Activated B cell treated with CpG ODN at 0.5 μM for 24 hours (primary cell): ENCODE measurements around the gene ARHGAP35. TPM values are rescaled to one million over a fixed set of nuclear protein-coding genes. Genes with fewer than 3 reads are reported as not detected.
"Not testable (repeated sequence)": the region's sequence is repeated elsewhere in the genome, so short reads cannot be mapped to it uniquely, and the experiment has no call there.

Source experiments
- ATAC-seq: fragments of 200-7000 bp; cut with Tn5 transposase; one replicate; pipeline ENCODE4 v1.10.0; 2021; ENCODE audit warnings: low read depth, mild to moderate bottlenecking, moderate library complexity
- CTCF ChIA-PET: fragments of 350-600 bp; sonication (Branson Sonifier 250); formaldehyde crosslinking; loops from one replicate; lab custom pipeline; 2021; ENCODE audit warnings: antibody characterized with exemption; lab: Charles Lee
- POLR2A ChIA-PET: fragments of 350-600 bp; sonication (Branson Sonifier 250); formaldehyde crosslinking; loops from one replicate; lab custom pipeline; 2021; ENCODE audit warnings: antibody characterized with exemption; lab: Charles Lee
- DNase-seq: peaks from one replicate; pipeline ENCODE4 v3.0.0; 2022
- H3K27ac Mint-ChIP-seq: one replicate; pipeline ENCODE4 v1.8.0; 2020; ENCODE audit warnings: mixed read lengths
- H3K27me3 Mint-ChIP-seq: one replicate; pipeline ENCODE4 v1.8.0; 2021; ENCODE audit warnings: mixed read lengths
- H3K36me3 Mint-ChIP-seq: one replicate; pipeline ENCODE4 v1.8.0; 2021; ENCODE audit warnings: low read depth, mixed read lengths
- H3K4me1 Mint-ChIP-seq: one replicate; pipeline ENCODE4 v1.8.0; 2021; ENCODE audit warnings: mixed read lengths
- H3K4me3 Mint-ChIP-seq: one replicate; pipeline ENCODE4 v1.8.0; 2020; ENCODE audit warnings: mild to moderate bottlenecking, mixed read lengths
- H3K9me3 Mint-ChIP-seq: one replicate; pipeline ENCODE4 v1.8.0; 2020; ENCODE audit warnings: mixed read lengths
- CTCF ChIP-seq: fragments of 200-600 bp; IDR thresholded peaks from one replicate; pipeline ENCODE4 v1.8.0; 2022; ENCODE audit warnings: antibody characterized with exemption, mild to moderate bottlenecking
- intact Hi-C: fragments of 100-400 bp; cut with micrococcal nuclease; formaldehyde crosslinking; loops from one replicate; pipeline ENCODE4 v1.15.1; 2024
- total RNA-seq: library from RNA; stranded (reverse); gene quantifications from 2 replicates; pipeline ENCODE4 v1.2.3, GENCODE V29; 2022

ARHGAP35 gene
- total RNA-seq, 1 donor from 2014 or later, result 25.6 TPM

GRCh38 chr19:46818812-46819211 is 42.0 kb upstream of the ARHGAP35 start:
- Mint-ChIP-seq H3K36me3 (no peaks in the 10 kb centered on the region), H3K9me3 (no peaks in the 10 kb centered on the region), H3K27ac (no peak overlapping the region), H3K4me1 (peaks cover 42% of the 10 kb centered on the region), H3K27me3 (no peaks in the 10 kb centered on the region), H3K4me3 (no peak overlapping the region)
- no peak for TF ChIP-seq CTCF
- ATAC-seq (no peak), DNase-seq (no peak)
- ChIA-PET CTCF (no interaction called here), POLR2A (no interaction called here)
- intact Hi-C loops, result no loop called here

GRCh38 chr19:46821512-46822409 is 39.0 kb upstream of the ARHGAP35 start:
- peak; percentile 71 for ATAC-seq
- no peak for TF ChIP-seq CTCF

GRCh38 chr19:46822410-46822787 is 38.4 kb upstream of the ARHGAP35 start:
- H3K4me1 Mint-ChIP-seq, result peaks cover 61% of the 10 kb centered on the region
- peak overlapping the region; percentile 90 for H3K27ac Mint-ChIP-seq
- POLR2A ChIA-PET, result interaction anchor here (1.0 to 7.1 kb wide), 7 partner anchors 7 to 527 kb away, joined by 3 to 242 read pairs (median 9); partner anchors contain the start of genes CALM3, DHX34 and SLC1A5
- H3K9me3 Mint-ChIP-seq, H3K36me3 Mint-ChIP-seq, H3K27me3 Mint-ChIP-seq, ATAC-seq, intact Hi-C loops, DNase-seq: not testable (repeated sequence)
- CTCF ChIA-PET, result interaction anchor here (1.1 to 2.0 kb wide), 4 partner anchors 18 to 93 kb away, joined by 3 to 14 read pairs (median 6); no protein-coding TSS in a partner anchor
- peak overlapping the region; percentile 48 for H3K4me3 Mint-ChIP-seq

More at GRCh38 chr19:46821512-46822409, 39.0 kb upstream of the ARHGAP35 start:
- peak; percentile 54 for DNase-seq
- Mint-ChIP-seq H3K27me3 (no peaks in the 10 kb centered on the region), H3K4me3 (peak overlapping the region; percentile 48), H3K4me1 (peaks cover 61% of the 10 kb centered on the region), H3K36me3 (no peaks in the 10 kb centered on the region), H3K27ac (peak overlapping the region; percentile 90), H3K9me3 (peaks cover 2% of the 10 kb centered on the region)
- ChIA-PET CTCF (interaction anchor here (1.1 to 2.0 kb wide), 6 partner anchors 10 to 93 kb away, joined by 3 to 14 read pairs (median 4); no protein-coding TSS in a partner anchor), POLR2A (interaction anchor here (0.6 to 7.1 kb wide), 13 partner anchors 8 to 528 kb away, joined by 3 to 242 read pairs (median 4); partner anchors contain the start of genes CALM3, CCDC9, DHX34 and SLC1A5)
- intact Hi-C loops, result loop anchor here (1.0 kb wide), 1 partner anchor 33 kb away; the partner anchor contains the start of gene SLC1A5

- intact Hi-C loops, result no loop called here
- Mint-ChIP-seq H3K27me3 (no peaks in the 10 kb centered on the region), H3K4me3 (peak overlapping the region; percentile 15), H3K36me3 (no peaks in the 10 kb centered on the region), H3K27ac (peak overlapping the region; percentile 50), H3K9me3 (peaks cover 2% of the 10 kb centered on the region), H3K4me1 (peaks cover 61% of the 10 kb centered on the region)
- ChIA-PET POLR2A (interaction anchor here (0.6 to 7.1 kb wide), 5 partner anchors 11 to 204 kb away, joined by 3 to 242 read pairs (median 11); partner anchors contain the start of gene SLC1A5), CTCF (interaction anchor here (0.6 to 2.0 kb wide), 3 partner anchors 18 to 404 kb away, joined by 3 to 14 read pairs (median 5); no protein-coding TSS in a partner anchor)
- DNase-seq, result no peak
- ATAC-seq, result no peak
- no peak for TF ChIP-seq CTCF
Observed at GRCh38 chr19:46823049-46823448, 37.7 kb upstream of the ARHGAP35 start.

- Mint-ChIP-seq H3K27me3 (no peaks in the 10 kb centered on the region), H3K4me3 (peak overlapping the region; percentile 69), H3K36me3 (no peaks in the 10 kb centered on the region), H3K27ac (peak overlapping the region; percentile 93), H3K4me1 (peaks cover 49% of the 10 kb centered on the region), H3K9me3 (peaks cover 2% of the 10 kb centered on the region)
- ATAC-seq (no peak), DNase-seq (no peak)
- ChIA-PET CTCF (interaction anchor here (0.9 to 1.9 kb wide), 4 partner anchors 15 to 164 kb away, joined by 3 to 13 read pairs (median 10); partner anchors contain the start of genes DACT3 and SLC1A5), POLR2A (interaction anchor here (0.6 to 7.1 kb wide), 17 partner anchors 11 to 431 kb away, joined by 3 to 242 read pairs (median 5); partner anchors contain the start of genes AP2S1, CALM3, CCDC9 and SLC1A5)
- no peak for TF ChIP-seq CTCF
- intact Hi-C loops, result loop anchor here (1.0 kb wide), 2 partner anchors 15 to 68 kb away; no protein-coding TSS in a partner anchor
Observed at GRCh38 chr19:46824890-46825730, 35.7 kb upstream of the ARHGAP35 start.
